ENCODE data around the gene TEKT5. TPM values are rescaled to one million over a fixed set of nuclear protein-coding genes. Genes with fewer than 3 reads are reported as not detected.
"Not testable (repeated sequence)": the region's sequence is repeated elsewhere in the genome, so short reads cannot be mapped to it uniquely, and the experiment has no call there.

The TEKT5 gene
- total RNA-seq, 1 experiment from 2014 or later, result not detected

DNA sequence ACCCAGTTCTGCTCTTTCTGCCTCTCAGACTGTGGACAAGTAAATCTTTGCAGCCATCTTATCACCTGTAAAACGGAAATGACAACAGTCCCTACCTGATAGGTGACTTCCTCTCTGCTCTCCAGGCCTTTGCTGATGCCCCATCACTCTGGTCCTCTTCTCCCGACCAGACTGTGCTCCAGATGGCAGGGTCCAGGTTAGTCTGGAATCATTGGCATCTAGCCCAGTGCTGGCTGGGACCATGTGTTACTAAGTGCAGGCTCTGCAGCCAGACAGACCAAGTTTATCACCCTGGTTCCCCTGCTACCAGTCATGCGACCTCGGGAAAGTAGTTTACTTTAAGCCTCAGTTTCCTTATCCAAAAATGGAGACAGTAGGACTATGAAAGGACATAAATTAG, 47.1 kb upstream of the TEKT5 start:
- TF ChIP-seq, protein P1, sequence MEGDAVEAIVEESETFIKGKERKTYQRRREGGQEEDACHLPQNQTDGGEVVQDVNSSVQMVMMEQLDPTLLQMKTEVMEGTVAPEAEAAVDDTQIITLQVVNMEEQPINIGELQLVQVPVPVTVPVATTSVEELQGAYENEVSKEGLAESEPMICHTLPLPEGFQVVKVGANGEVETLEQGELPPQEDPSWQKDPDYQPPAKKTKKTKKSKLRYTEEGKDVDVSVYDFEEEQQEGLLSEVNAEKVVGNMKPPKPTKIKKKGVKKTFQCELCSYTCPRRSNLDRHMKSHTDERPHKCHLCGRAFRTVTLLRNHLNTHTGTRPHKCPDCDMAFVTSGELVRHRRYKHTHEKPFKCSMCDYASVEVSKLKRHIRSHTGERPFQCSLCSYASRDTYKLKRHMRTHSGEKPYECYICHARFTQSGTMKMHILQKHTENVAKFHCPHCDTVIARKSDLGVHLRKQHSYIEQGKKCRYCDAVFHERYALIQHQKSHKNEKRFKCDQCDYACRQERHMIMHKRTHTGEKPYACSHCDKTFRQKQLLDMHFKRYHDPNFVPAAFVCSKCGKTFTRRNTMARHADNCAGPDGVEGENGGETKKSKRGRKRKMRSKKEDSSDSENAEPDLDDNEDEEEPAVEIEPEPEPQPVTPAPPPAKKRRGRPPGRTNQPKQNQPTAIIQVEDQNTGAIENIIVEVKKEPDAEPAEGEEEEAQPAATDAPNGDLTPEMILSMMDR (conservative IDR thresholded peaks at IDR 0.05), result no peak
- no peak for TF ChIP-seq EZH2 (IDR thresholded peaks at IDR 0.05; ENCODE audit: low read depth)
- Histone ChIP-seq H3K4me3 (no peak overlapping the region), H3K9me3 (ENCODE audit: insufficient read depth, low read depth) (no peaks in the 10 kb centered on the region), H4K20me1 (ENCODE audit: insufficient read depth) (no peaks in the 10 kb centered on the region), H2AFZ (no peak overlapping the region), H3K36me3 (ENCODE audit: low read depth) (no peaks in the 10 kb centered on the region), H3K79me2 (ENCODE audit: low read depth) (no peaks in the 10 kb centered on the region), H3K4me2 (no peak overlapping the region), H3K4me1 (replicated peaks; ENCODE audit: insufficient read depth) (peaks cover 22% of the 10 kb centered on the region), H3K9me2 (ENCODE audit: insufficient read depth) (no peaks in the 10 kb centered on the region), H3F3A (ENCODE audit: insufficient read depth, low read depth) (peaks cover 16% of the 10 kb centered on the region; the same call in 1 of the 2 replicates), H3K27me3 (ENCODE audit: insufficient read depth, low read depth) (no peaks in the 10 kb centered on the region), H3K27ac (no peak overlapping the region)
- CTCF ChIA-PET, result no interaction called here
- intact Hi-C loops (cut with micrococcal nuclease; ENCODE audit: unreplicated experiment), result loop anchor here (5.0 kb wide), 1 partner anchor 135 kb away; the partner anchor contains the start of gene CIITA
- no peak for DNase-seq
- POLR2A ChIA-PET (ENCODE audit: unreplicated experiment), result no interaction called here
- BruUV-seq (replicated peaks), result no TSS peak

DNA sequence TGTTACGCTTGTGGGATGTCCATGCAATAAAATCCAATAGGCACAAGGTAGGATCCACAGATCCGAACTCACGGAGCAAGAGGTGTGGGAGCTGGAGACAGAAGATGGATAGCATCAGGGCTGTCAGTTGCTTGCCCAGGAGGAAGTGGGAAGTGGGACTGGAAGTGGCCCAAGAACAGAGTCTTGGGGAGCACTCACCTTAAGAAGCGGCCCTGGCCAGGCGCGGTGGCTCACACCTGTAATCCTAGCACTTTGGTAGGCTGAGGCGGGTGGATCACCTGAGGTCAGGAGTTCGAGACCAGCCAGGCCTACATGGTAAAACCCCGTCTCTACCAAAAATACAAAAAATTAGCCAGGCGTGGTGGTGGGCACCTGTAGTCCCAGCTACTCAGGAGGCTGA, 46.5 kb upstream of the TEKT5 start:
- H3K9me2 ChIP-seq (ENCODE audit: insufficient read depth); H3K27me3 ChIP-seq (ENCODE audit: insufficient read depth, low read depth); H3K36me3 ChIP-seq (ENCODE audit: low read depth); H2AFZ ChIP-seq; H3K27ac ChIP-seq; CTCF ChIA-PET; H3K79me2 ChIP-seq (ENCODE audit: low read depth); BruUV-seq (replicated peaks); H3K4me2 ChIP-seq; H4K20me1 ChIP-seq (ENCODE audit: insufficient read depth); H3K9me3 ChIP-seq (ENCODE audit: insufficient read depth, low read depth); DNase-seq; POLR2A ChIA-PET (ENCODE audit: unreplicated experiment); H3K4me3 ChIP-seq: not testable (repeated sequence)
- H3K4me1 ChIP-seq (replicated peaks; ENCODE audit: insufficient read depth), result peaks cover 22% of the 10 kb centered on the region
- intact Hi-C loops (cut with micrococcal nuclease; ENCODE audit: unreplicated experiment), result loop anchor here (5.0 kb wide), 1 partner anchor 136 kb away; the partner anchor contains the start of gene CIITA
- peaks cover 16% of the 10 kb centered on the region; the same call in 1 of the 2 replicates for H3F3A ChIP-seq (ENCODE audit: insufficient read depth, low read depth)

DNA sequence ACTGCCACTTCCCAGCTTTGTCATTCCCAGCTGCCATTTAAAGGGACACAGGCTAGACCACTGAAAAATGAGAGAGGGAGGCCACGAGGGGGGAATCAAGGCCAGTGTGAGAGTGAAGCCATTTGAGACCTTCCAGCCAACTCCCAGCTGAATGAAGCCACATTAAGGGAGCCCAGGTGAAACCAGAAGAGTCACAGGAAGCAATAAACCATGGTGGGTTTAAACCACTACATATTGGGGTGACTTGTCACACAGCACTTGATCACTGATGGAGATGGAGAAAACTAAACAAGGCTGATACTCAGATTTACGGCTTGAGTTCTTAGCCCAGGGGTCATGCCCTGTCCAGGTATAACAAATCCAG, 46.1 kb upstream of the TEKT5 start:
- BruUV-seq (replicated peaks), result no TSS peak
- ChIA-PET CTCF (no interaction called here), POLR2A (ENCODE audit: unreplicated experiment) (no interaction called here)
- Histone ChIP-seq H3K36me3 (ENCODE audit: low read depth) (no peaks in the 10 kb centered on the region), H3K4me2 (no peak overlapping the region), H3K4me1 (replicated peaks; ENCODE audit: insufficient read depth) (peaks cover 22% of the 10 kb centered on the region), H3F3A (ENCODE audit: insufficient read depth, low read depth) (peaks cover 16% of the 10 kb centered on the region; the same call in 1 of the 2 replicates), H3K27me3 (ENCODE audit: insufficient read depth, low read depth) (no peaks in the 10 kb centered on the region), H4K20me1 (ENCODE audit: insufficient read depth) (no peaks in the 10 kb centered on the region), H2AFZ (no peak overlapping the region), H3K9me3 (ENCODE audit: insufficient read depth, low read depth) (no peaks in the 10 kb centered on the region), H3K4me3 (no peak overlapping the region), H3K9me2 (ENCODE audit: insufficient read depth) (no peaks in the 10 kb centered on the region), H3K27ac (no peak overlapping the region), H3K79me2 (ENCODE audit: low read depth) (no peaks in the 10 kb centered on the region)
- no peak for DNase-seq
- TF ChIP-seq, protein P1 (conservative IDR thresholded peaks at IDR 0.05), result no peak
- TF ChIP-seq EZH2 (IDR thresholded peaks at IDR 0.05; ENCODE audit: low read depth), result no peak
- intact Hi-C loops (cut with micrococcal nuclease; ENCODE audit: unreplicated experiment), result loop anchor here (5.0 kb wide), 1 partner anchor 136 kb away; the partner anchor contains the start of gene CIITA

All from PC-9 (cell line).